Stimulated activated CD8-positive, alpha-beta memory T cell treated with anti-CD3 and anti-CD28 coated beads, Interleukin-7, amount 100 ng/mL, for 48 hours (primary cell): Measurements from ENCODE around the gene CFAP61.
"Not testable (repeated sequence)": the region's sequence is repeated elsewhere in the genome, so short reads cannot be mapped to it uniquely, and the experiment has no call there.

Source experiments
- DNase-seq, 2 donors: peaks; one replicate each; pipeline ENCODE4 v3.0.0-alpha.2; 2020; ENCODE audit warnings: low read depth in 1 of 2; ENCODE audit errors: extremely low read depth in 1 of 2

CFAP61 gene

GRCh38 chr20:20230741-20231140 lies 178.4 kb downstream of the CFAP61 start:
- DNase-seq, result no peak

- no peak for DNase-seq
Observed at GRCh38 chr20:20231528-20232298, 179.4 kb downstream of the CFAP61 start.

GRCh38 chr20:20233041-20233514 lies 180.7 kb downstream of the CFAP61 start:
- no peak for DNase-seq

- DNase-seq, result no peak
Observed at GRCh38 chr20:20235681-20236080, 183.3 kb downstream of the CFAP61 start.

GRCh38 chr20:20237093-20237959 lies 185.0 kb downstream of the CFAP61 start:
- DNase-seq, result no peak

GRCh38 chr20:20241976-20242375 lies 189.6 kb downstream of the CFAP61 start:
- no peak for DNase-seq

- not testable (repeated sequence) for DNase-seq
Observed at GRCh38 chr20:20244384-20244783, 192.1 kb downstream of the CFAP61 start.

- no peak for DNase-seq
Observed at GRCh38 chr20:20246996-20247633, 194.8 kb downstream of the CFAP61 start.

- no peak for DNase-seq
Observed at GRCh38 chr20:20248620-20249200, 196.4 kb downstream of the CFAP61 start.

- no peak for DNase-seq
Observed at GRCh38 chr20:20251317-20251716, 199.0 kb downstream of the CFAP61 start.

GRCh38 chr20:20251836-20252235 lies 199.5 kb downstream of the CFAP61 start:
- no peak for DNase-seq

- no peak for DNase-seq
Observed at GRCh38 chr20:20253039-20253743, 200.9 kb downstream of the CFAP61 start.

- DNase-seq, result no peak
Observed at GRCh38 chr20:20253744-20254330, 201.5 kb downstream of the CFAP61 start.

GRCh38 chr20:20255099-20255498 lies 202.8 kb downstream of the CFAP61 start:
- DNase-seq, result no peak

GRCh38 chr20:20259533-20259932 lies 207.2 kb downstream of the CFAP61 start:
- no peak for DNase-seq

- no peak for DNase-seq
Observed at GRCh38 chr20:20261159-20261558, 208.8 kb downstream of the CFAP61 start.

GRCh38 chr20:20265210-20265609 lies 212.9 kb downstream of the CFAP61 start:
- no peak for DNase-seq

GRCh38 chr20:20266552-20266951 lies 214.2 kb downstream of the CFAP61 start:
- no peak for DNase-seq

- no peak for DNase-seq
Observed at GRCh38 chr20:20267685-20268370, 215.5 kb downstream of the CFAP61 start.
